Left kidney (tissue), 2 donors: ENCODE results near the gene TEX52. TPM values are rescaled to one million over a fixed set of nuclear protein-coding genes. Genes with fewer than 3 reads are reported as not detected.
"Not testable (repeated sequence)": the region's sequence is repeated elsewhere in the genome, so short reads cannot be mapped to it uniquely, and the experiment has no call there.

Experiments
- DNase-seq: peaks from one replicate; pipeline ENCODE4 v3.0.0-alpha.2; 2013
- polyA plus RNA-seq: library from polyadenylated mRNA; unstranded; fragments of 120-200 nt; gene quantifications from one replicate; pipeline ENCODE4 v1.2.1, GENCODE V29; 2013; ENCODE audit not compliant: insufficient read length

TEX52 gene
- polyA plus RNA-seq, 1 donor, result 3.1 TPM

DNA sequence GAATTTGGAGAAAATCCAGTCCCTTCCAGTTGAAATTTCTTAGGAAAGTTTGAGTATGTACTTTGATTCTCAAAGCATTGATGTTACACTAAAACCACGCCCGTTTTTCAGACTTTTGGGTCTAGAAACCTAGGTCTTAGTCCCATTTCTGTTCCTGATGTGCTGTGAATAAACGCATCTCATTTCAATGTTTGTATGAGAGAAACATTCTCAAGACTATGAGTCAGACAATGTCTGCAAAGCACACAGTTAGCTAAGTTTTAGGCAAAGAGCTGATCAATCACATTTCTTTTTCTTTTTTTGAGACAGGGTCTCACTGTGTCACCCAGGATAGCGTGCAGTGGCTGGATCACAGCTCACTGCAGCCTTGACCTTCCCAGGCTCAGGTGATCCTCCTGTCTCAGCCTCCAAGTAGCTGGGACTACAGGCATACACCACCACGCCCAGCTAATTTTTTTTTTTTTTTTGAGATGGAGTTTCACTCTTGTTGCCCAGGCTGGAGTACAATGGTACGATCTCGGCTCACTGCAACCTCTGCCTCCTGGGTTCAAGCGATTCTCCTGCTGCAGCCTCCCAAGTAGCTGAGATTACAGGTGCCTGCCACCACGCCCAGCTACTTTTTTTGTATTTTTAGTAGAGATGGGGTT, 12.3 kb upstream of the TEX52 start:
- not testable (repeated sequence) for DNase-seq

- no peak for DNase-seq
Observed at GRCh38 chr12:2864198-2864597, 7.4 kb upstream of the TEX52 start.

GRCh38 chr12:2863402-2863801, 6.6 kb upstream of the TEX52 start:
- DNase-seq, result not testable (repeated sequence)

GRCh38 chr12:2862876-2863275, 6.0 kb upstream of the TEX52 start:
- DNase-seq, result no peak

DNA sequence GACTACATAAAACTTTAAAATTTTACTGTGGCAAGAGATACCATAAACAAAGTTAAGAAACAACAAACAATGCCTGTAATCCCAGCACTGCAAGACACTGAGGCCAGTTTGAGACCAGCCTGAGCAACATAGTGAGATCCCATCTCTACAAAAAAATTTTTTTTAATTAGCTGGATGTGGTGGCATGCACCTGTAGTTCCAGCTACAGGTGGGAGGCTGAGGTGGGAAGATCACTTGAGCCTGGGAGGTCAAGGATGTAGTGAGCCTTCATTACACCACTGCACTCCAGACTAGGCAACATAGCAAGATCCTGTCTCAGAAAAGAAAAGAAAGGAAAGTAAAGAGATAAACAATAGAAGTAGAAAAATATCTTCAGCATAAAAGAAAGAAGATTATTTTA, 3.3 kb upstream of the TEX52 start:
- no peak for DNase-seq

- DNase-seq, result no peak
Observed at GRCh38 chr12:2858944-2859421, 2.1 kb upstream of the TEX52 start.

DNA sequence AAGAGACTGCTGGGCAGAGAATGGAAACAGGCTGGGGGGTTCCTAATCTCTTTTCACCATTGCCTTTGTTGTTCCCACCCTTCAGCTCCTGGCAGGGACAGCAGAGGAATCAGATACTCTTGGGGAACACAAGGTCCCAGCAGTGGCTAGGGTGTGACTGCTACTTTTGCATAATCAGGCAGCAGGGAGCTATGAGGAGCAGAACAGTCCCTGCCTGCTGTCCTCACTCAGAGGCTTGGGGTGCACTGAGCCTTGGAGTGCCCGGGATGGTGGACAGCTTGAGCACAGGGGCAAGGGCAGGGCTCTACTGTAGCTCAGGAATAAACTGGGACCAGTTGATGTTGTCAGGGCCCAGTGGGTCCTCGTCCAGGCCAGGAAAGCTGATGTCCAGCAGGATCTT, 1.5 kb upstream of the TEX52 start:
- no peak for DNase-seq

- no peak for DNase-seq
Observed at GRCh38 chr12:2857576-2857975, 737 bp upstream of the TEX52 start.

DNA sequence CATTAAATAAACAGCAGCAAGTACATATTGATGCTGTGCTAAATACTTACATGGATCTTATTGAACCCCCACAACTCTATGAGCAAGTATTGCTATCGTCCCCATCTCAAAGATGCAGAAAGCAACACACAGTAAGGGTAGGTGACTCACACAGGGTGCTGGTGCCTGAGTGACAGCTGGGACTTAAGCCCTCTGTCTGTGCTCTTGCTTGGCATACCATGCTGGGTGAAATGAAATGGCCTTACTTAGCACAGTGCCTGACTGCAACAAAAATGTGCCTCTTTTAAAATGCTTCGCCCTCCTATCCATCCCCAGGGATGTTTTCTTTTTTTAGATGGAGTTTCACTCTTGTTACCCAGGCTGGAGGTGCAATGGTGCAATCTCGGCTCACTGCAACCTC, 788 bp downstream of the TEX52 start:
- no peak for DNase-seq

DNA sequence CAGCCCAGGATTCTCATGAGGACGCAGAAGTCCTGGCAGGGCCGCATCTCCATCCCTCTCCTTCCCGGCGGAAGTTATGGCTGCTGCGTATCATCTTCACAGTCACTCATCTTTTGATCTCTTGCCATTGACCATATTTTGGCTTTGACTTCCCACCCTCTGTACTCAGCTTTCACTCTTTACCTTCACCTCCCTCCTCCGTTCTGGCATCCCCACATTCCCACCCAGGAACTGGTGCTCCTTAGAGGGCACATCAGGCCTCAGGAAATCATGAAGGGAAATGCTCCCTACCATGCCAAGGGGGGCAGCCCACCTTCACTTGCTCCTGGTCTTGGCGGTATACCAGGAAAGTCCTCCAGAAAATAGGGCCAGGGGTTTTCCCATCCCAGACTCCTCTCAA, 1.3 kb downstream of the TEX52 start:
- no peak for DNase-seq

- DNase-seq, result no peak
Observed at GRCh38 chr12:2854669-2855453, 2.0 kb downstream of the TEX52 start.

- DNase-seq, result peak; percentile 77
Observed at GRCh38 chr12:2853626-2854025, 3.2 kb downstream of the TEX52 start.

DNA sequence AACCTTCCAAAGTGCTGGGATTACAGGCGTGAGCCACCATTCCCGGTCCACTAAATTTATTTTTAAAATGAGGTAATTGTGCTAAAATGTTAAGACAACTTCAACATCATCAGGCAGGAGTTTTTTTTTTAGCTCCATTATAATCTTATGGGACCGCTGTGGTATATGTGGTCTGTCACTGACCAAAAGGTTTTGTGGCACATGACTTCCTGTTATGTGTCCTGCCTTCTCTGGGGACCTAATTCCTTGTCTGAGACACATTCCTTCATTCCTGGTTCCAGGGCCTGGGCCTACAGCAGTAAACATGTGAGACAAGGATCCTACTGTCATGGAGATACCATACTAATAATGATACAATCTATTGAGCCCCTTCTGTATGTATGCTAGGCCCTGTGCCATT, 4.9 kb downstream of the TEX52 start:
- no peak for DNase-seq

- DNase-seq, result peak; percentile 45
Observed at GRCh38 chr12:2845280-2845679, 11.6 kb downstream of the TEX52 start.

GRCh38 chr12:2844786-2845185, 12.1 kb downstream of the TEX52 start:
- no peak for DNase-seq

GRCh38 chr12:2842948-2843347, 13.9 kb downstream of the TEX52 start:
- DNase-seq, result no peak

GRCh38 chr12:2841056-2841650, 15.7 kb downstream of the TEX52 start:
- DNase-seq, result no peak

GRCh38 chr12:2836574-2836973, 20.3 kb downstream of the TEX52 start:
- no peak for DNase-seq

GRCh38 chr12:2835691-2836403, 21.0 kb downstream of the TEX52 start:
- no peak for DNase-seq

DNA sequence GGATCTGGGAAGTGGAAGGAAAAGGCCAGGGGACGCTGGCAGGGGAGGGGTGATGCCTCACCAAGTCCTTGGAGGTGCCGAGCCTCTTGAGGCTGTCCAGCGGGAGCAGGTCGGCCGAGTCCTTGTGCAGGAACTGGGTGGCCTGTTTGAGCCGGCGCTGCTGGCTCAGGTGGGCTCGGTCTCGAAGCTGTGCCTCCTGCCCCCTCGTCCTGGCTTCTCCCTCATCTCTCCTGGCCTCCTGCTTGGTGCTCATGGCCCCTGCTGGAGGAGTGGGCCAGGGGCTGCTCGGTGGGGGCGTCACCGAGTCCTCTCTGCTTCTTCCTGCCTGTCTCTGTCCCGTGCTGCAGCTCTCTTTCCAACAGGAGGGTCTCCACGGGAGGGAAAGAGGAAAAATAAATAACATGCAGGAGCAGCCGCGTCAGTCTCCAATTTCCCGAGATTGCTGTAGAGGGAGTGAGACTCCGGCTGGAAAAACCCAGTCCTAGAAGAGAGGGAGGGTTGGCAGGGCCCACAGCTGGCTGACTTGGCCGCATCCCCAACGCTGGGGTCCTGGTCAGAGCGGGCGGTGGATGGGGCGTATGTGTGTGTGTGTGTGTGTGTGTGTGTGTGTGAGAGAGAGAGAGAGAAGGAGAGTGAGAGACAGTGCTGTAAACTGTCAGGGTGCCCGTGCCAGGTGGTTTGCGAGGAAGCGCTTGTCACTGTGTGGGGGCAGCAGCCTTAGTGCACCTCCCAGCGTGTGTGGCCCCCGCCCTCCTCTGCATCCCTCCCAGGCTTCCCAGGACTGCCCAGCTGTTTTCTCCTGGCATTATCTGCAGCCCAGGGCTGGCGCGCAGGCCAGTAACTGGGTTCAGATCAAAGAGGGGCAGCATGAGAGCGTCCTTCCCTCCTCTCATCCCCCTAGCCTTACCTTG, 22.0 kb downstream of the TEX52 start, which contains the start of gene NRIP2:
NRIP2 (minus strand) TSS at position 455 of the 911 bp plus-strand sequence; CDS start at position 403, 52 bp downstream.
- DNase-seq, result peak; percentile 84

- DNase-seq, result no peak
Observed at GRCh38 chr12:2833810-2834209, 23.0 kb downstream of the TEX52 start.
